ENCODE measurements around the gene NUDT1.

DNA sequence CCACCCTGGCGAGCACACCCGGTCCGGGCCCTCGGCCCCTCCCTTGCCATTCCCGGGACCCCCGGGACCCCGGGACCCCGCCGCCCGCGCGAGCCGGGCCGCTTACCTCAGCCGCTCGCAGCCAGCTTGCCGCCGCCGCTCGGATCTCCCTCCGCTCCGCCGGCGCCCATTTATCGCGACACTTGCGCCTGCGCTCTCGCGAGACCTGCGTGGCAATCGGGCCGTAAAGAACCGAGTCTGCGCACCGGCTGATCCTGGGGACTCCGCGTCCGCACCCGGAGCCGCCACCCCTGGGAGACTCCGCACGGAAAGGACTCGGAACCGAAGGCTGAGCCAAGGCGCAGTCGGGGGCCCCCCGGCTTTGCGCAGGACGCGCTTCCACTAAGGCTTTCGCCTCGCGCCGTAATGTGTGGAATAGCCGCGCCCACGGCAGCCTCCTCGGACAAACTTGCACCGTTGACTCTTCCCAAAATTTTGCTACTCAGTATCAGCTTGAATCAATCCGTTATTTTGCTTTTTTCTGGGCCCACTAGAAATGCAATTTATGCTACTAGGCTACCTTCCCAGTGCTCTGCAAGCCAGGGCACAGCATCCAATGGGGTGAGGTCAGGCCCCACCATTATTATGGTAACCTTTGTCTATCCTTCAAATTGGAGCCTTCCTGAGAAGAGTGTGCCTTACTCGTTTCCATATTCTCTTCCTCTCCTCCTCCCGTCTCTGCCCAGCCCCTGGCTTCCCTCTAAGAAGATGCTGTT, 9.1 kb upstream of the NUDT1 start, which contains the start of gene MAD1L1:
- TF ChIP-seq CTCF (IDR thresholded peaks at IDR 0.05): no peak
- peak; percentile 86 for TF ChIP-seq POLR2AphosphoS5 (IDR thresholded peaks at IDR 0.05; ENCODE audit: low read depth, low read length)
- TF ChIP-seq REST (IDR thresholded peaks at IDR 0.05; ENCODE audit: insufficient read depth in 1 of 2, low read depth in 2 of 2, low read length in 1 of 2): no peak
- 0 out of 2 replicates have a peak, but pooled peaks have one; percentile 47 for TF ChIP-seq TCF7L2 (IDR thresholded peaks at IDR 0.05; ENCODE audit: low read depth, low read length)
